GM19463 (cell line): Measurements from ENCODE around the gene TMEM14B.
A peak's percentile ranks its signal among the peaks of the same experiment; 100 is the strongest.
"Not testable (repeated sequence)": the region's sequence is repeated elsewhere in the genome, so short reads cannot be mapped to it uniquely, and the experiment has no call there.

Experiments used
- ATAC-seq: cut with Tn5 transposase; IDR thresholded peaks from one replicate; pipeline ENCODE4 v1.9.1; 2021; ENCODE audit warnings: mild to moderate bottlenecking, moderate library complexity; ENCODE audit not compliant: unreplicated experiment

TMEM14B gene

DNA sequence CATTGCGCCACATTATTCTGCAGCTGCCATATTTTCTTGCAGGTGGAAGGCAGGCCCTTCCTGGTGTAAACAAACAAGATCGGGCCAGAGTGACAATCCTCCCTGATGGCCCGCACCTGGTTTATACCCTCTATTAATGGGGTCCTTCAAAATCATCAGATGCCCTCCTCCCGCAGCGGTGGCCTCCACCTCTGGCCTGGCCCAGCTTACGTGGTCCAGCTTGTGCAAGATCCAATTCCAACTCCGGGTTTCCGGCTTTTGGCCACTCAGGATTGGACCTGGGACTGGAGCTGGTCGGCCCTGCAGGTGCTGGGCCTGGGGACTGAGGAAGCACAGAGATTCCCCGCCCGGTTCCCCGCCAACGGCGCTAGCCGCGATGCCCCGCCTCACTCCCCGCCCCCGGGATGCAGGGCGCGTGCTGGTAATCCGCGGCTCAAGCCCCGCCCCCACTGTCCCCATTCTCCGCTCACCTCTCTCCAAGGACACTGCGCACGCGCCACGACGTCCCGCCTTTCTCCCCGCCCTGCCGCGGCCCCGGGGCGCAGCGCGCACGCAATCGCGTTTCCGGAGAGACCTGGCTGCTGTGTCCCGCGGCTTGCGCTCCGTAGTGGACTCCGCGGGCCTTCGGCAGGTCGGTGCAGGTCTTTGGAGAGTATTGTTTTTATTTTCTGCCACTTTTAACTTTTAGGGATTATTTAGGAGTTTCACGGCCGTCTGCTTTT lies at the start of gene TMEM14B:
Gene TMEM14B, plus strand, starts transcription at position 555 of the 722 bp plus-strand sequence. CDS start 1,441 bp downstream, outside the sequence.
- peak; percentile 94 for ATAC-seq

DNA sequence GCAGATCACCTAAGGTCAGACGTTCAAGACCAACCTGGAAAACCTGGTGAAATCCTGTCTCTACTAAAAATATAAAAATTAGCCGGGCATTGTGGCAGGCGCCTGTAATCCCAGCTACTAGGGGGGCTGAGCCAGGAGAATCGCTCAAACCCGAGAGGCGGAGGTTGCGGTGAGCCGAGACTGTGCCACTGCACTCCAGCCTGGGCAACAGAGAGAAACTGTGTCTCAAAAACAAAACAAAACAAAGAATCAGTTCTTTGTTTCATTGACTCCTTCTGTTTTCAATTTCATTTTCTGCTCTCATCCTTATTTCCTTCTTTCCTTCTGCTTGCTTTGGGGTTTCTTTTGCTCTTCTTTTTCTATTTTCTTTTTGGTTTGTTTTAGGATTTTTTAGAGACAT lies 33.6 kb upstream of the TMEM14B start:
- no peak for ATAC-seq

DNA sequence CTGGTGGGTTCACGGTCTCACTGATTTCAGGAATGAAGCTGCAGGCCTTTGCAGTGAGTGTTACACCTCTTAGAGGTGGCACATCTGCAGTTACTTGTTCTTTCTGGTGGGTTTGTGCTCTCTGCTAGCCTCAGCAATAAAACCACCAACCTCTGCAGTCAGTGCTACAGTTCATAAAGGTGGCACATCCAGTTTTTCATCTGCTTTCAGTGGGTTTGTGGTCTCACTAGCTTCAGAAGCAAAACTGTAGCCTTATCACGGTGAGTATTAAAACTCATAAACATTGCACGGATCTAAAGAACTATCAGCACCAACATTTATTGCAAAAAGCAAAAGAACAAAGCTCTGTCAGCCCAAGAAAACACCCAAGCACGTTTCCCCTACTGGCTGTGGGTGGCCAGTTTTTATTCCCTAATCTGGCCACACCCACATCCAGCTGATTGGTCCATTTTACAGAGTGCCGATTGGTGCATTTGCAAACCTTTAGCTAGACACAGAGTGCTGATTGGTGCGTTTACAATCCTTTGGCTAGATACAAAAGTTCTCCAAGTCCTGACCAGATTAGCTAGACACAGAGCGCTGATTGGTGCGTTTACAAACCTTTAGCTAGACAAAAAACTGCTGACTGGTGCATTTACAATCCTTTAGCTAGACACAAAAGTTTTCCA lies 28.2 kb upstream of the TMEM14B start:
- ATAC-seq, result no peak

DNA sequence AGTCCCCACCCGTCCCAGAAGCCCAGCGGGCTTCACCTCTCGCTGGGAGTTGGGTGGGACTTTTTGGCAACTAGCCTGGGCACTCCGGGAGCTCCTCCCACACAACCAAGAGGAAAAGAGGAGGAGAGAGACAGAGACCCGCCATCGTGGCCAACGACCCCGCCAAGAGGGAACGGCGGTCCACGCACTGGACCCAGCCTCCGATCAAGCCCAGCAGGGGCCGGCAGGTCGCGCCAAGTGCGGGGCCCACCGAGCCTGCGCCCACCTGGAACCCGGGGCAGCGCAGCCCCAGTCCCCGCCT lies 27.7 kb upstream of the TMEM14B start:
- ATAC-seq, result no peak

DNA sequence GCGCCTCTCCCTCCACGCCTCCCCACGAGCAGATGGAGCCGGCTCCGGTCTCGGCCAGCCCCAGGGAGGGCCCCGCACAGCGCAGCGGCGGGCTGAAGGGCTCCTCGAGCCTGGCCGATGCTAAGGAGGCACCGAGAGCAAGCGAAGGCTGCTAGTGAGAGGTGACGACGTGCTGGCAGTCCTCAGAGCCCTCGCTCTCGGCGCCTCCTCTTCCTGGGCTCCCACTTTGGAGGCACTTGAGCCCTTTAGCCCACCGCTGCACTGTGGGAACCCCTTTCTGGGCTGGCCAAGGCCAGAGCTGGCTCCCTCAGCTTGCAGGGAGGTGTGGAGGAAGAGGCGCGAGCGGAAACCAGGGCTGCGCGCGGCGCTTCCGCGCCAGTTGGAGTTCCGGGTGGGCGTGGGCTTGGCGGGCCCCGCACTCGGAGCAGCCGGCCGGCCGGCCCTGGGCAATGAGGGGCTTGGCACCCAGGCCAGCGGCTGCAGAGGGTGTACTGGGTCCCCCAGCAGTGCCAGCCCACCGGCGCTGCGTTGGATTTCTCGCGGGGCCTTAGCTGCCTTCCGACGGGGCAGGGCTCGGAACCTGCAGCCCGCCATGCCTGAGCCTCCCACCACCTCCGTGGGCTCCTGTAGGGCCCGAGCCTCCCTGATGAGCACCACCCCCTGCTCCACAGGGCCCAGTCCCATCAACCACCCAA lies 27.2 kb upstream of the TMEM14B start:
- ATAC-seq, result peak; percentile 10

DNA sequence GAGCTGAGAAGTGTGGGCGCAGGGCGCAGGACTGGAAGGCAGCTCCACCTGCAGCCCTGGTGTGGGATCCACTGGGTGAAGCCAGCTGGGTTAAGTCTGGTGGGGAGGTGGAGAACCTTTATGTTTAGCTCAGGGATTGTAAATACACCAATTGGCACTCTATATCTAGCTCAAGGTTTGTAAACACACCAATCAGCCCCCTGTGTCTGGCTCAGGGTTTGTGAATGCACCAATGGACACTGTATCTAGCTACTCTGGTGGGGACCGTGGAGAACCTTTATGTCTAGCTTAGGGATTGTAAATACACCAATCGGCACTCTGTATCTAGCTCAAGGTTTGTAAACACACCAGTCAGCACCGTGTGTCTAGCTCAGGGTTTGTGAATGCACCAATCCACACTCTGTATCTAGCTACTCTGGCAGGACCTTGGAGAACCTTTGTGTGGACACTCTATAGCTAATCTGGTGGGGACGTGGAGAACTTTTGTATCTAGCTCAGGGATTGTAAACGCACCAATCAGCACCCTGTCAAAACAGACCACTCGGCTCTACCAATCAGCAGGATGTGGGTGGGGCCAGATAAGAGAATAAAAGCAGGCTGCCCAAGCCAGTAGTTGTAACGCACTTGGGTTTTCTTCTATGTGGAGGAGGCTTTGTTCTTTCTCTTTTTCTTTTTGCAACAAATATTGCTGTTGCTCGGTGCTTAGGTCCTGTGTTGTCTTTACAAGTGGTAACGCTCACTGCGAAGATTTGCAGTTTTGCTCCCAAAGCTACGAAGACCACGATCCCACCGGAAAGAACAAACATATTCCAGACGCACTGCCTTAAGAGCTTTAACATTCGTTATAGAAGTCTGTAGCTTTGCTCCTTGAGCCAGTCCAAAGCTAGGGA lies 26.4 kb upstream of the TMEM14B start:
- ATAC-seq, result not testable (repeated sequence)

DNA sequence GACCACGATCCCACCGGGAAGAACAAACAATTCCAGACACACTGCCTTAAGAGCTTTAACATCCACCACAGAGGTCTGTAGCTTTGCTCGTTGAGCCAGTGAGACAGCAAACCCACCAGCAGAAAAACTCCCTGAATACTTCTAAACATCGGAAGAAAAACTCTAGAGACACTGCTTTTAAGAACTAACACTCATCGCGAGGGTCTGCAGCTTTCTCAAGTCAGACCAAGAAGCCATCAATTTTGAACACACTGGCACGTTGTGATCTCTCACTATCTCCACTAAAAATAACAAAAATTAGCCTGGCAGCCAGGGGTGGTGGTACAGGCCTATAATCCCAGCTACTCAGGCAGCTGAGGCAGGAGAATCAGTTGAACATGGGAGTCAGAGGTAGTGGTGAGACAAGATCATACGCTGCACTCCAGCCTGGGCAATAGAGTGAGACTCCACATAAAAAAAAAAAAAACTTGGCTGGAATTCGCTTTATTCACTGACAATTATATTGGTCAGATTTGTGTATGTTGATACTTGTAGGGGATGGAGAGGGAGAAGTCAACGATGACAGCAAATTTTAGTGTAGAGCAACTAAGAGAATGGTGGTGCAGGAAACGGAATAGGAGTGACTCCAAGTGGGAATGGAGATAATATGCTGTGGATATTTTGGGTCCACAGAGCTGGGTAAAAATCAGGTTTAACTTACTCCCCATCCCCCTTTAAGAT lies 25.6 kb upstream of the TMEM14B start:
- ATAC-seq, result no peak

DNA sequence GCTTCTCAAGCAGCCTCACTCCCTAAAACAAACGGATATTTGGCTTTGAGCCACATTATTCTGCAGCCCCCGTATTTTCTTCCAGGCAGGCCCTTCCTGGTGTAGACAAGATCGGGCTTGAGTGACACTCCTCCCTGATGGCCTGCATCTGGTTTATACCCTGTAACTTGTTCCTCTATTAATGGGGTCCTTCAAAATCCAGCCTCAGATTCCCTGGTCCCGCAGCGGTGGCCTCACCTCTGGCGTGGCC lies 25.1 kb upstream of the TMEM14B start:
- no peak for ATAC-seq

DNA sequence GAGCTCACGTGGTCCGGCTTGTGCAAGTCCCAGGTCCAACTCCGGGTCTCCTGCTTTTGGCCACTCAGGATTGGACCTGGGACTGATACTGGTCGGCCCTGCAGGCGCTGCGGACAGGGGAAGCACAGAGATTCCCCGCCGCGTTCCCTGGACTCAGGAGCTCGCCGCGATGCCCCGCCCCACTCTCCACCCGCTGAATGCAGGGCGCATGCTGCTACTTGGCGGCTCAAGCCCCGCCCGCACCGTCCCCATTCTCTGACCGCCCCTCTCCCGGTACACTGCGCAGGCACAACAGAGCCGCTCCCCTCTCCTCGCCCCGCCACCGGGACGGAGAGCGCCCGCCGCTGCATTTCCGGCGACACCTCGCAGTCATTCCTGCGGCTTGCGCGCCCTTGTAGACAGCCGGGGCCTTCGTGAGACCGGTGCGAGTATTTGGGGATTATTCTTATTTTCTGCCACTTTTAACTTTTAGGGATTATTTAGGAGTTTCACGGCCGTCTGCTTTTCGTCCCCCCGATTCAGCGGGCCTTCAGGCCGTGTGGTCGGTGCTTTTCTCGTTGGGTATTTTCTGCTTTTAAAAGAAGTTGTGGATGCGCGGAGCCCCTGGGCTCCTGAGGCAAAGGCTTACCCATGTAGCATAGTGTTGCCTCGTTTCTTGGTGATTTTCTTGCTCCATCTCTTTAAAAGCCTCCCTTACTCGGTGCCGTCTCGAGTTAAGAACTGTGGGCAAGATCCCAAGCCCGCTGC lies 24.6 kb upstream of the TMEM14B start, which contains the start of gene TMEM14C:
Gene TMEM14C, plus strand, starts transcription at position 251 of the 747 bp plus-strand sequence. CDS start 1,544 bp downstream, outside the sequence.
- ATAC-seq, result peak; percentile 95

DNA sequence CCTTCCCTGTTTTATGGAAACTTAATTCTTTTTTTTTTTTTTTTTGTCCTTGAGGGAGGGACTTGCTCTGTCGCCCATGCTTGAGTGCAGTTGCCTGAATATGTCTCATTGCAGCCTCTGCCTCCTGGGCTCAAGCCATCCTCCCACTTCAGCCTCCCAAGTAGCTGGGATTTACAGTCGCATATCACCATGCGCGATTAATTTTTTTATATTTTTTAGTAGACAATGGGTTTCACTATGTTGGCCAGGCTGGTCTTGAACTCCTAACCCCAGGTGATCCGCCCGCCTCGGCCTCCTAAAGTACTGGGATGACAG lies 24.1 kb upstream of the TMEM14B start:
- ATAC-seq, result no peak

DNA sequence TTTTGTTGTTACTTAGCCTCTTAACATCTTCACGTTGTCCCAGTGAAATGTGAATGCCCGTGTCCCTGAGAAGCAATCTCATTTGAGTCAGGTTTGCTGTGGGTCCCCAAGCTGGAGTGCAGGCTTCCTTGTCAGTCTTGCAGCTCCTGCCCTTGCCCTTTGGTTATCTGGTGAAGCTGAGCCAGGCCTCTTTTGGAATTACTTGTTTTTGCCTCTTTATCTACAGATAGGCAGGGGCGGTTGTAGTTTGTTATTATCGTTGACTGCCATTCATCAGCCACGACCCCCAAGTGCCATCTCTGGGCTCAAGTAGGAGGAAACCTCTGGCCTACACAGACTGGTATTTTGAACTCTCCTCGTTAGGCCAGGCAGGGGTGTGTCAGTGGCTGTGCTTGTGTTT lies 22.6 kb upstream of the TMEM14B start:
- ATAC-seq, result no peak

DNA sequence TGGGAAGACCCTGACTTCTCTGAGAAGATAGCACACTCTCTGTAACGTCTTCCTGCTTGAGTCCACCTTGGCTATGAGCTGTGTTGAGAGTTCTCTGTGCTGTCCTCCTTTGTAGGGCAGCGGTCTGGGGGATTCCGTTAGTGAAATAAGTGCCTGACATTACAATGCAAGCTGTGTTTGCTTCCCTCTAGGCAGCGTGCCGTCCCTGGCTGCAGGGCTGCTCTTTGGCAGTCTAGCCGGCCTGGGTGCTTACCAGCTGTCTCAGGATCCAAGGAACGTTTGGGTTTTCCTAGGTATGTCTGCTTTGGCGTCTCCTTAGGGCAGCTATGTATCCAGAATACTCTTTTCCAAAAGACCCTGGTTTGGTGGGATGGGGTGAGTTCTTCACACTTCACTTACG lies 21.9 kb upstream of the TMEM14B start:
- ATAC-seq, result no peak

DNA sequence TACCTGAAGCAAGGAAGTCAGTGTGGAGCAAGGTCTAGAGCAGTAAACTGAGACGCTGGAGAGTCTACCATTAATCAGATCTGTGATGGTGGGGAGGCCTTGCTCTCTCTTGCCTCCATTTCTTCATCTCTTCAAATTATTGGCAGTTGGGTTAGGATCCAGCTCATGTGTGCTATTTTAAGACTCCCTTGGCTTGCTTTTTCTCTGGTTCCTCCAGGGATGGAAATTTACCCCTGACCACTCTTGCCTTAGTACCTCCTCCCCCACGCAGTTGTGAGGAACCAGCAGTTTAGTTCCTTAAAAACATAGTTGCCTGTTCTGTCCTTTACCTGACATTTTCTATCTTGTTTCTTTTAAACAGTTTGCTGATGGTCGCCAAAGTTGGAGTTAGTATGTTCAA lies 17.4 kb upstream of the TMEM14B start:
- no peak for ATAC-seq

DNA sequence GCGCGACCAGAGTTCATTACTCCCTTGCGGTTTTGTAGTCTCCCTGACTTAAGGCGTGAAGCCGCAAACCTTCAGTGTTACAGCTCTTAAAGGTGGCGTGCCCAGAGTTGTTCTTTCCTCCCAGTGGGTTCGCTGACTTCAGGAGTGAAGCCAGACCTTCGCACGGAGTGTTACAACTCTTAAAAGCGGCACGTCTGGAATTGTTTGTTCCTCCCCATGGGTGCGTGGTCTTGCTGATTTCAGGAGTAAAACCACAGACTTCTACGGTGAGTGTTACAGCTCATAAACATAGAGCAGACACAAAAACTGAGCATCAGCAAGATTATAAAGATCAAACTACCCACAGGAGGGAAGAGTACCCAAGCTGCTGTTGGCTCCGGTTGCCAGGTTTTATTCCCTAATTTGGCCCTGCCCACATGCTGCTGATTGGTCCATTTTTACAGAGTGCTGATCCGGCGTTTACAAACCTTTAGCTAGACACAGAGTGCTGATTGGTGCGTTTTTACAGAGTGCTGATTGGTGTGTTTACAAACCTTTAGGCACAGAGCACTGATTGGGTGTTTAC lies 14.4 kb upstream of the TMEM14B start:
- ATAC-seq, result no peak

DNA sequence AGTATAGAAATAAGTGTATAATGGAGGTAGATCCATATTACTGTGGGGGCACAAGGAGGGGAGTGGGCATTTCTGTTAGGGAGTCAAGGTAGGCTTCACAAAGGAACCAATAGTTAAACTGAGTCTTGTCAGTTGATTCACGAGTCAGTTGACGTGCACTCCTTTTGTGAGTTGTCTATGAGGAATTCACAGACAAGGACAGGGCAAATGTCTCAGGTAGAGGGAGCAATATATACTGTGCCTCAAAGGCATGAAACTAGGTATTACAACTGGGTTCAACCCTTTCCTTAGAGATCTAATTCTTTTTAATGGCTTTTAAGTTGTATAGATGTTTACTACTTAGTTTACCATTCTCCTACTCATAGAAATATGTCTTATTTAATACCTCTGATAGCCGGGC lies 13.7 kb upstream of the TMEM14B start:
- ATAC-seq, result no peak

DNA sequence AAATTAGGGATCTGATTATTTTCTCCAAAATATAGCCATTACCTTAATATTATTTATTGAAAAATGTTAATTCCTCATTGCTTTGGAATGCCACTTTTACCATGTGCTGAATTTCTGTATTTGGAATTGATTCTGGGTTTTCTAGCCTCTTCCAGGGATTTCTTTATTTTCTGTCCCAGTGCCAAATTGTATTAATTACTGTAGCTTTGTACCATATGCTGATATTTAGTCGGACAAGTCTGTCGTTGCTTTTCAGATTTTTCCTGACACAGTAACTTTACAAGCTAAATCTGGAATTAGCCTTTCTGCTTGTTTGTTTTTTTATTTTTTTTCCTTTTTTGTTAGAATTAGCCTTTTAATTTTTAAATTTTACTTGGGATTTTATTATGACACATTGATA lies 10.9 kb upstream of the TMEM14B start:
- ATAC-seq, result no peak

DNA sequence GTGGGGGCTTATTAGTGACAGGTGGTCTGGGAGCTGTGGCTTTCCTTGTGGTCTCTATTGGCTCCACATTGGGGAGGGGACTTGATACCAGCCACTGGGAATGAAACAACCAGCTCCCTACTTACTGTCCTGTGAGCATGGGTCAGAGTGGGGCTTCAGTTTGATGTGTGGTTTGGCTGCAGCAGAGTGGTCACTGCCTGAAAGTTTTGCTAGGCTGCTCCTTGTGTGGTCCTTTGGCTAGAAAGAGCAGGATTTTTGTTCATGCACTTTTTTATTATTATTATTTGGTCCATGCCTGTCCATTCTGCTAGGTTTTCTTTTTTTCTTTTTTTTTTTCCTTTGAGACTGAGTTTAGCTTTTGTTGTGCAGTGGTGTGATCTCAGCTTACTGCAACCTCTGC lies 7.5 kb upstream of the TMEM14B start:
- no peak for ATAC-seq

DNA sequence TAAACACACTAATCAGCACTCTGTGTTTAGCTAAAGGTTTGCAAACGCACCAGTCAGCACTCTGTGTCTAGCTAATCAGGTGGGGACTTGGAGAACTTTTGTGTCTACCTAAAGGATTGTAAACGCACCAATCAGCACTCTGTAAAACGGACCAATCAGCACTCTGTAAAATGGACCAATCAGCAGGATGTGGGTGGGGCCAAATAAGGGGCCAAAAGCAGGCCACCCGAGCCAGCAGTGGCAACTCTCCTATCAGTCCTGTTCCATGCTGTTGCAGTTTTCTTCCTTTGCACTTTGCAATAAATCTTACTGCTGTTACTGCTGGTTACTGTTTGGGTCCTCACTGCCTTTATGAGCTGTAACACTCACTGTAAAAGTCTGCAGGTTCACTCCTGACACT lies 6.0 kb upstream of the TMEM14B start:
- not testable (repeated sequence) for ATAC-seq

DNA sequence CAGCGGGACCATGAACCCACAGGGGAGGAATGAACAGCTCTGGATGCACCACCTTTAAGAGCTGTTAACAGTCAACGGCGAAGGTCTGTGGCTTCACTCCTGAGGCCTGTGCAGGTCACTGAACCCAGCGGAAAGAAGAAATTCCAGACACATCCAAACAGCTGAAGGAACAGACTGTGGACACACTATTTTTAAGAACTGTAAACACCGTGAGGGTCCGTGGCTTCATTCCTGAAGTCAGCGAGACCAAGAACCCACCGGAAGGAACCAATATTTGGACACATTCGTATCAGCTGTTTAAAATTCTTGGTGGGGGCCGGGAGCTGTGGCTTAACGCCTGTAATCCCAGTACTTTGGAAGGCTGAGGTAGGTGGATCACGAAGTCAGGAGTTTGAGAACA lies 5.4 kb upstream of the TMEM14B start:
- ATAC-seq, result no peak

DNA sequence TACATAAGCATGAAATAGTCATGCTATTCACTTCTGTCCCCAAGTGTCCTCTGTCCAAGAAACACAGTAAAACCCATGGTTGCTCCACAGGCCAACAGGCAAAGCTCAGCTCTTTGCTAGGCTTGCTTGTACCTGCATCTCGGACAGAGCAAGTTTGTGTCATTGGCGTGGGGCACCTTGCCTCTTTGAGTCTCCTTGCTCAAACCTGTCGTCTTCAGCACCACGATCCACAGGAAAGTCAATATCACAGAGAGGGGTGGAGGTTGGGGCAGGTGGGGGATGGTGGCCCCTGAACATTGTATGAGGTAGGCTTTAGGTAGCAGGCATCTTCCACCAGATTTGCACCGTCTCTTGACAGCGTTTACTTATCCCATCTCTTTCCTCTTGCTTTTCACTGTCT lies 4.1 kb upstream of the TMEM14B start:
- ATAC-seq, result no peak
